Amniotic epithelial cell (primary cell): ENCODE measurements around the gene DHTKD1.
"Not testable (repeated sequence)": the region's sequence is repeated elsewhere in the genome, so short reads cannot be mapped to it uniquely, and the experiment has no call there.

Experiments
- DNase-seq: peaks from one replicate; pipeline ENCODE4 v3.0.0-alpha.2; 2010; ENCODE audit warnings: low read depth

The DHTKD1 gene

GRCh38 chr10:12150163-12150562, 81.4 kb downstream of the DHTKD1 start:
- no peak for DNase-seq

GRCh38 chr10:12154516-12154915, 85.8 kb downstream of the DHTKD1 start:
- no peak for DNase-seq

GRCh38 chr10:12156367-12157123, 87.8 kb downstream of the DHTKD1 start:
- no peak for DNase-seq

GRCh38 chr10:12158111-12158510, 89.4 kb downstream of the DHTKD1 start:
- DNase-seq: no peak

- no peak for DNase-seq
These were observed 91.9 kb downstream of the DHTKD1 start for GRCh38 chr10:12160664-12161063.

GRCh38 chr10:12162927-12163326, 94.2 kb downstream of the DHTKD1 start:
- DNase-seq: no peak

- no peak for DNase-seq
These were observed 95.3 kb downstream of the DHTKD1 start for GRCh38 chr10:12164085-12164484.

- DNase-seq: no peak
These were observed 96.3 kb downstream of the DHTKD1 start for GRCh38 chr10:12165036-12165435.

- DNase-seq: peak; percentile 24
These were observed 97.4 kb downstream of the DHTKD1 start for GRCh38 chr10:12165999-12166775.

GRCh38 chr10:12171512-12171911, 102.8 kb downstream of the DHTKD1 start:
- not testable (repeated sequence) for DNase-seq
